ENCODE results near the gene CCDC6.
"Not testable (repeated sequence)": the region's sequence is repeated elsewhere in the genome, so short reads cannot be mapped to it uniquely, and the experiment has no call there.

- TF ChIP-seq EP300 (IDR thresholded peaks at IDR 0.05; ENCODE audit: borderline replicate concordance in 1 of 2, low read depth in 2 of 2, low read length in 2 of 2); NANOG (IDR thresholded peaks at IDR 0.05; ENCODE audit: insufficient read depth, low read depth, low read length, poor library complexity, severe bottlenecking); CTCF (IDR thresholded peaks at IDR 0.05; ENCODE audit: control extremely low read depth in 1 of 3, insufficient read depth in 1 of 3, low read depth in 1 of 3, low read length in 3 of 3); KDM5A (IDR thresholded peaks at IDR 0.05; ENCODE audit: low read length); KDM4A (IDR thresholded peaks at IDR 0.05; ENCODE audit: low read depth, low read length, severe bottlenecking); EZH2 (IDR thresholded peaks at IDR 0.05; ENCODE audit: low read depth, low read length, severe bottlenecking); RAD21 (IDR thresholded peaks at IDR 0.05 in 1 of 2, conservative IDR thresholded peaks at IDR 0.05 in 1 of 2; ENCODE audit: low read depth in 2 of 2, low read length in 2 of 2); CEBPB (IDR thresholded peaks at IDR 0.05; ENCODE audit: low read depth, low read length); TAF7 (optimal IDR thresholded peaks at IDR 0.05; ENCODE audit: borderline replicate concordance, low read depth, low read length): not testable (repeated sequence)
Observed at GRCh38 chr10:59930788-59931521, 24.6 kb upstream of the CCDC6 start.

All from H1 (cell line).